Measurements from ENCODE around the gene KDM3A. TPM values are rescaled to one million over a fixed set of nuclear protein-coding genes. Genes with fewer than 3 reads are reported as not detected.

Gene KDM3A, protein sequence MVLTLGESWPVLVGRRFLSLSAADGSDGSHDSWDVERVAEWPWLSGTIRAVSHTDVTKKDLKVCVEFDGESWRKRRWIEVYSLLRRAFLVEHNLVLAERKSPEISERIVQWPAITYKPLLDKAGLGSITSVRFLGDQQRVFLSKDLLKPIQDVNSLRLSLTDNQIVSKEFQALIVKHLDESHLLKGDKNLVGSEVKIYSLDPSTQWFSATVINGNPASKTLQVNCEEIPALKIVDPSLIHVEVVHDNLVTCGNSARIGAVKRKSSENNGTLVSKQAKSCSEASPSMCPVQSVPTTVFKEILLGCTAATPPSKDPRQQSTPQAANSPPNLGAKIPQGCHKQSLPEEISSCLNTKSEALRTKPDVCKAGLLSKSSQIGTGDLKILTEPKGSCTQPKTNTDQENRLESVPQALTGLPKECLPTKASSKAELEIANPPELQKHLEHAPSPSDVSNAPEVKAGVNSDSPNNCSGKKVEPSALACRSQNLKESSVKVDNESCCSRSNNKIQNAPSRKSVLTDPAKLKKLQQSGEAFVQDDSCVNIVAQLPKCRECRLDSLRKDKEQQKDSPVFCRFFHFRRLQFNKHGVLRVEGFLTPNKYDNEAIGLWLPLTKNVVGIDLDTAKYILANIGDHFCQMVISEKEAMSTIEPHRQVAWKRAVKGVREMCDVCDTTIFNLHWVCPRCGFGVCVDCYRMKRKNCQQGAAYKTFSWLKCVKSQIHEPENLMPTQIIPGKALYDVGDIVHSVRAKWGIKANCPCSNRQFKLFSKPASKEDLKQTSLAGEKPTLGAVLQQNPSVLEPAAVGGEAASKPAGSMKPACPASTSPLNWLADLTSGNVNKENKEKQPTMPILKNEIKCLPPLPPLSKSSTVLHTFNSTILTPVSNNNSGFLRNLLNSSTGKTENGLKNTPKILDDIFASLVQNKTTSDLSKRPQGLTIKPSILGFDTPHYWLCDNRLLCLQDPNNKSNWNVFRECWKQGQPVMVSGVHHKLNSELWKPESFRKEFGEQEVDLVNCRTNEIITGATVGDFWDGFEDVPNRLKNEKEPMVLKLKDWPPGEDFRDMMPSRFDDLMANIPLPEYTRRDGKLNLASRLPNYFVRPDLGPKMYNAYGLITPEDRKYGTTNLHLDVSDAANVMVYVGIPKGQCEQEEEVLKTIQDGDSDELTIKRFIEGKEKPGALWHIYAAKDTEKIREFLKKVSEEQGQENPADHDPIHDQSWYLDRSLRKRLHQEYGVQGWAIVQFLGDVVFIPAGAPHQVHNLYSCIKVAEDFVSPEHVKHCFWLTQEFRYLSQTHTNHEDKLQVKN (N-terminal part only)
- 69.6 and 74.0 TPM in 2 replicates for total RNA-seq

GRCh38 chr2:86440631-86441391, at the start of gene KDM3A:
Gene KDM3A (plus strand): TSS chr2:86441371. CDS start chr2:86442048, 677 bp downstream.
- peak within 1 kb of the TSS; percentile 99 for H3K27ac Mint-ChIP-seq
- peaks cover 56% of the 10 kb centered on the region for H3K36me3 Mint-ChIP-seq (ENCODE audit: low read depth)
- H3K4me1 Mint-ChIP-seq = peaks cover 45% of the 10 kb centered on the region
- intact Hi-C loops (cut with micrococcal nuclease) = loop anchor here (1.0 to 5.0 kb wide), 4 partner anchors 41 to 334 kb away; partner anchors contain the start of genes MRPL35, PTCD3 and RNF103
- H3K4me3 Mint-ChIP-seq = peak within 1 kb of the TSS; percentile 95
- DNase-seq = peak; percentile 100
- peaks cover 16% of the 10 kb centered on the region for H3K9me3 Mint-ChIP-seq
- peaks cover 6% of the 10 kb centered on the region for H3K27me3 Mint-ChIP-seq

GRCh38 chr2:86392873-86393518, 48.2 kb upstream of the KDM3A start:
- H3K4me1 Mint-ChIP-seq = peaks cover 15% of the 10 kb centered on the region
- no peak for DNase-seq
- intact Hi-C loops (cut with micrococcal nuclease) = no loop called here
- H3K27ac Mint-ChIP-seq = no peak overlapping the region
- H3K36me3 Mint-ChIP-seq (ENCODE audit: low read depth) = no peaks in the 10 kb centered on the region
- no peak overlapping the region for H3K4me3 Mint-ChIP-seq
- no peaks in the 10 kb centered on the region for H3K27me3 Mint-ChIP-seq
- H3K9me3 Mint-ChIP-seq = peaks cover 8% of the 10 kb centered on the region

- Mint-ChIP-seq H3K4me1 (peaks cover 15% of the 10 kb centered on the region), H3K9me3 (peaks cover 8% of the 10 kb centered on the region), H3K27ac (no peak overlapping the region), H3K36me3 (ENCODE audit: low read depth) (no peaks in the 10 kb centered on the region), H3K27me3 (no peaks in the 10 kb centered on the region), H3K4me3 (no peak overlapping the region)
- intact Hi-C loops (cut with micrococcal nuclease) = no loop called here
- DNase-seq = peak; percentile 54
Measured at GRCh38 chr2:86393521-86394491, 47.4 kb upstream of the KDM3A start.

GRCh38 chr2:86396291-86396785, 44.8 kb upstream of the KDM3A start:
- H3K4me1 Mint-ChIP-seq = peaks cover 15% of the 10 kb centered on the region
- H3K4me3 Mint-ChIP-seq = no peak overlapping the region
- H3K9me3 Mint-ChIP-seq = peaks cover 4% of the 10 kb centered on the region
- intact Hi-C loops (cut with micrococcal nuclease) = no loop called here
- H3K36me3 Mint-ChIP-seq (ENCODE audit: low read depth) = no peaks in the 10 kb centered on the region
- DNase-seq = peak; percentile 56
- H3K27ac Mint-ChIP-seq = no peak overlapping the region
- H3K27me3 Mint-ChIP-seq = no peaks in the 10 kb centered on the region

DNA sequence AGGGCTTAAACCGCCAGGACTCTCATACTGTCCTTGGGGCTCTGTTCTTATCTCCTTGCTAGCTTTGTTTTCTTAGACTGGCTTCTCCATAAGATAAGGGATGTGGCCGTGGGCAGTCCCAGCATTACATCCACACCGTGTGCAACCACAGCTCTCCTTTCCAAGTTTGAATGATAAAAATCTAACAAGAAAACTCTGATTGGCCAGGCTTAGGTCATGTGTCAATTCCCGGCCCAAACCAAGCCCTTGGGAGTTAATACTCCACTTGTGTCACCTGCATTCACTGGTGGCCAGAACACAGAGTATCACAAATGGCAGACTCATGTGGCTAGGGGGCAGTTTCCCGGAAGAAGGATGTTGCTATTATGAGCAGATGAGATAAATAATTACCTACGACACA, 43.2 kb upstream of the KDM3A start:
- Mint-ChIP-seq H3K9me3 (no peaks in the 10 kb centered on the region), H3K27me3 (no peaks in the 10 kb centered on the region), H3K36me3 (ENCODE audit: low read depth) (no peaks in the 10 kb centered on the region), H3K4me3 (no peak overlapping the region), H3K27ac (no peak overlapping the region), H3K4me1 (peaks cover 12% of the 10 kb centered on the region)
- no peak for DNase-seq
- intact Hi-C loops (cut with micrococcal nuclease) = no loop called here

DNA sequence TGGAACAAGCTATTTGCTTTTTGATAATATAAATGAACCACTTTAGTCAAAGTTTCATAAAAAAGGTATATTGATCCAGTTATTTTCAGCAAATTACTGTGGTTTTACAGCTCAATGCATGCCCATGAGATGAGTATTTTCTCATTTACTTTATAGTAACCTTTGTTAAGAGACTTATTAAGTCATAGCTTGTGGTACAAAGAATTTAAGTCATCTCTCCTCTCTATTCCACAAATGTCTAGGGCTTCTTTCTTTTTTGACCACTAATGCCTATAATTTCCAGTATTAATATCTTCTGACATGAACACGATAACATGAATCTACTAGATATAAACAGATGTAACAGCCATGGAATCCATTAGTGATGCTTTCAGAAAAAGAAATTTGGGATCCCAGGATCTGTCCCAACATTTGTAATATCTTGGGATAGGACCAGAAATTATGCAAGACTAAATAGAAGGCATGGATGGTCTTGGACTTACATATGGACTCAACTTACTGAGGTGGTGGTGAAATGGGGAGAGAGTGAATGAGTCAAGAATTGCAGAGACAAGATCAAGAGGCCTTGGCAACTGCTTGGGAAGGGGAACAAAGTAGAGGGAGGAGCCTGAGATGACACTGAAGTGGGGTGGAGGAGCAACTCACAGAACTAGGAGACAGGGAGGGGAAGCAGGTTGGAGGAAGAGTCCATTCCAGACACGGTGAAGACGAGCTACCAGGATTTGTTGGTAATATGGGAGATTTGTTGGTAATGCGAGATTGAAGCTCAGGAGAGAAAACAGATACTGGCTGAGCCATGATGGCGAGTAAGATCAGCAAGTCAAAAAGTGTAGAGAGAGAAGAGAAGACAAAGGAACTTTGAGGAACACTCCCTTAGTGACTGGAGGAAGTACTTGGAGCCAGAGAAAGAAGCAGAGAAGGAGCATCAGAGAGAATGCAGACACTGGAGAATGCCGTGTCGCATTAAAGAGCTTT, 42.4 kb upstream of the KDM3A start:
- Mint-ChIP-seq H3K27ac (no peak overlapping the region), H3K9me3 (no peaks in the 10 kb centered on the region), H3K4me1 (peaks cover 4% of the 10 kb centered on the region), H3K4me3 (no peak overlapping the region), H3K27me3 (no peaks in the 10 kb centered on the region), H3K36me3 (ENCODE audit: low read depth) (no peaks in the 10 kb centered on the region)
- intact Hi-C loops (cut with micrococcal nuclease) = no loop called here
- DNase-seq = no peak

GRCh38 chr2:86400321-86400720, 40.9 kb upstream of the KDM3A start:
- H3K27me3 Mint-ChIP-seq = no peaks in the 10 kb centered on the region
- H3K27ac Mint-ChIP-seq = no peak overlapping the region
- DNase-seq = no peak
- H3K4me1 Mint-ChIP-seq = no peaks in the 10 kb centered on the region
- no peaks in the 10 kb centered on the region for H3K9me3 Mint-ChIP-seq
- intact Hi-C loops (cut with micrococcal nuclease) = no loop called here
- no peak overlapping the region for H3K4me3 Mint-ChIP-seq
- H3K36me3 Mint-ChIP-seq (ENCODE audit: low read depth) = no peaks in the 10 kb centered on the region

GRCh38 chr2:86410581-86410980, 30.6 kb upstream of the KDM3A start:
- no peak overlapping the region for H3K4me3 Mint-ChIP-seq
- DNase-seq = no peak
- peaks cover 9% of the 10 kb centered on the region for H3K9me3 Mint-ChIP-seq
- no peaks in the 10 kb centered on the region for H3K36me3 Mint-ChIP-seq (ENCODE audit: low read depth)
- intact Hi-C loops (cut with micrococcal nuclease) = no loop called here
- peaks cover 21% of the 10 kb centered on the region for H3K27me3 Mint-ChIP-seq
- H3K4me1 Mint-ChIP-seq = peaks cover 2% of the 10 kb centered on the region
- no peak overlapping the region for H3K27ac Mint-ChIP-seq

GRCh38 chr2:86411396-86411795, 29.8 kb upstream of the KDM3A start:
- Mint-ChIP-seq H3K4me1 (peaks cover 2% of the 10 kb centered on the region), H3K4me3 (no peak overlapping the region), H3K9me3 (peaks cover 9% of the 10 kb centered on the region), H3K27ac (no peak overlapping the region), H3K27me3 (peaks cover 25% of the 10 kb centered on the region), H3K36me3 (ENCODE audit: low read depth) (no peaks in the 10 kb centered on the region)
- no peak for DNase-seq
- intact Hi-C loops (cut with micrococcal nuclease) = no loop called here

DNA sequence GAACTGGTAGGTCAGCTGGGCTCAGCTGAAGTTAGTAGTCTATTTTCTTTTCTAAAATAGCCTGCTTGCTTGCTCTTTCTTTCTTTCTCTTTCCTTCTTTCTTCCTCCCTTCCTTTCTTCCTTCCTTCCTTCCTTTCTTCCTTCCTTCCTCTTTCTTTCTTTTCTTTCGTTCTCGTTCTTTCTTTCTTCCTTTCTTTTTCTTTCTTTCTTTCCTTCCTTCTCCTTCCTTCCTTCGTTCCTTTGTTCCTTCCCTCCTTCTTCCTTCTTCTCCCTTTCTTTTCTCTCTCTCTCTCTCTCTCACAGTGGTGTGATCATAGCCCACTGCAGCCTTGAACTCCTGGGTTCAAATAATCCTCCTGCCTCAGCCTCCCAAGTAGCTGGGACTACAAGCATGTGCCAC, 29.2 kb upstream of the KDM3A start:
- H3K27me3 Mint-ChIP-seq = peaks cover 25% of the 10 kb centered on the region
- no peak for DNase-seq
- peaks cover 2% of the 10 kb centered on the region for H3K4me1 Mint-ChIP-seq
- no peak overlapping the region for H3K27ac Mint-ChIP-seq
- H3K4me3 Mint-ChIP-seq = no peak overlapping the region
- no peaks in the 10 kb centered on the region for H3K36me3 Mint-ChIP-seq (ENCODE audit: low read depth)
- intact Hi-C loops (cut with micrococcal nuclease) = no loop called here
- H3K9me3 Mint-ChIP-seq = peaks cover 9% of the 10 kb centered on the region

Measured in activated CD4-positive, alpha-beta T cell treated with anti-CD3 and anti-CD28 coated beads, Interleukin-2, amount 10 ng/mL, durations not matched to agents 24 days and 14 days (primary cell).